ENCODE results near the gene SMIM5. TPM values are rescaled to one million over a fixed set of nuclear protein-coding genes. Genes with fewer than 3 reads are reported as not detected.

The SMIM5 gene
- total RNA-seq, 6 donors from 2014 or later, result 1.9 to 7.3 (median 3.3) TPM

- DNase-seq, result peak; percentile 27 to 80
These were observed 6.1 kb downstream of the SMIM5 start for GRCh38 chr17:75639327-75639726.

GRCh38 chr17:75639771-75640555, 6.7 kb downstream of the SMIM5 start:
- 72 to 88% methylated on average over 5 to 30 of the region's 30 CpGs for WGBS, 2 donors
- Histone ChIP-seq H3K36me3 (peaks cover 0 to 13% (median 0%) of the 10 kb centered on the region in 4 donors), H3K27me3 (no peaks in the 10 kb centered on the region), H3K27ac (peak overlapping the region in 3 of 4 donors; percentile 32 to 60 (median 42)), H3K9me3 (no peaks in the 10 kb centered on the region), H3K4me1 (peaks cover 6 to 53% (median 27%) of the 10 kb centered on the region in 4 donors), H3K4me3 (no peak overlapping the region)
- TF ChIP-seq POLR2A (IDR thresholded peaks at IDR 0.05) (no peak), CTCF (IDR thresholded peaks at IDR 0.05) (peak in 4 of 6 experiments; percentile 11 to 57 (median 38)), POLR2AphosphoS5 (IDR thresholded peaks at IDR 0.05) (no peak), EP300 (IDR thresholded peaks at IDR 0.05) (peak in 1 of 4 donors; percentile 67)
- DNase-seq, result peak; percentile 73 to 79
- peak in 1 of 2 donors; percentile 35 for ATAC-seq (ENCODE audit: low FRiP score in 2 of 2)

More at GRCh38 chr17:75639327-75639726, 6.1 kb downstream of the SMIM5 start:
- TF ChIP-seq CTCF (IDR thresholded peaks at IDR 0.05), result no peak
- TF ChIP-seq EP300 (IDR thresholded peaks at IDR 0.05), result peak in 1 of 4 donors; percentile 64
- TF ChIP-seq POLR2AphosphoS5 (IDR thresholded peaks at IDR 0.05), result peak in 1 of 2 donors; percentile 14
- no peak for TF ChIP-seq POLR2A (IDR thresholded peaks at IDR 0.05)
- peaks cover 0 to 13% (median 0%) of the 10 kb centered on the region in 4 donors for H3K36me3 ChIP-seq
- ATAC-seq (ENCODE audit: low FRiP score in 2 of 2), result no peak
- H3K27me3 ChIP-seq, result no peaks in the 10 kb centered on the region
- H3K4me3 ChIP-seq, result no peak overlapping the region
- H3K9me3 ChIP-seq, result no peaks in the 10 kb centered on the region
- WGBS, 2 donors, result 67 to 79% methylated on average over 1 to 3 of the region's 3 CpGs
- H3K27ac ChIP-seq, result peak overlapping the region in 3 of 4 donors; percentile 22 to 60 (median 42)
- peaks cover 9 to 55% (median 30%) of the 10 kb centered on the region in 4 donors for H3K4me1 ChIP-seq

GRCh38 chr17:75640556-75641119, 7.4 kb downstream of the SMIM5 start:
- no peak for TF ChIP-seq POLR2A (IDR thresholded peaks at IDR 0.05)
- Histone ChIP-seq H3K27ac (peak overlapping the region in 2 of 4 donors; percentile 4 to 75), H3K9me3 (no peaks in the 10 kb centered on the region), H3K4me1 (peaks cover under 1 to 57% (median 25%) of the 10 kb centered on the region in 4 donors), H3K4me3 (no peak overlapping the region), H3K27me3 (no peaks in the 10 kb centered on the region), H3K36me3 (peaks cover 0 to 13% (median 0%) of the 10 kb centered on the region in 4 donors)
- 93 to 94% methylated on average over 8 to 11 of the region's 13 CpGs for WGBS, 2 donors
- DNase-seq (peak in 1 of 2 donors; percentile 54), ATAC-seq (ENCODE audit: low FRiP score in 2 of 2) (no peak)

DNA sequence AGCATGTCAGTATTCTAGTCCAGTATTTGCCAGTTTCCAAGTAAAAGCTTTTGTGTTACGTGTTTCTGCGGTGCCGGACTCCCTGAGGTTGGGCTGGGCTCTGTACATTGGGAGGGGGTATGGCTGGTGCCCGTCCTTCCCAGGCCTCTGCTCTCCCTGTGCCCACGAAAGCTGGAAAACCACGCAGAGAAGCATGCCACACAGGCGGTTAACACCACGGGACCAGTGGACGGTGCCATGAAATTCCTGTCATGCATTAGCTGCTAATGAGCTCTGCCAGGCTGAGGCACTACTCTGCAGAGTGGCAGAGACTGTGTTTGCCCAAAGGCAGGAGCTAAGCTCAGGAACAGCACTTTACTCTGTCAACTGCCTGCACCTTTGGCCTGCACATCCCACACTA, 8.1 kb downstream of the SMIM5 start:
- H3K4me1 ChIP-seq, result peaks cover 8 to 58% (median 30%) of the 10 kb centered on the region in 4 donors
- WGBS, 2 donors, result 62 to 87% methylated on average over 4 to 9 of the region's 9 CpGs
- H3K36me3 ChIP-seq, result peaks cover 0 to 13% (median 0%) of the 10 kb centered on the region in 4 donors
- H3K4me3 ChIP-seq, result no peak overlapping the region
- ATAC-seq (ENCODE audit: low FRiP score in 2 of 2), result no peak
- H3K9me3 ChIP-seq, result no peaks in the 10 kb centered on the region
- DNase-seq, result peak in 1 of 2 donors; percentile 40
- no peaks in the 10 kb centered on the region for H3K27me3 ChIP-seq
- TF ChIP-seq CTCF (IDR thresholded peaks at IDR 0.05) (no peak), POLR2AphosphoS5 (IDR thresholded peaks at IDR 0.05) (no peak), POLR2A (IDR thresholded peaks at IDR 0.05) (no peak), EP300 (IDR thresholded peaks at IDR 0.05) (no peak)
- H3K27ac ChIP-seq, result peak overlapping the region; percentile 4 to 80 (median 70)

DNA sequence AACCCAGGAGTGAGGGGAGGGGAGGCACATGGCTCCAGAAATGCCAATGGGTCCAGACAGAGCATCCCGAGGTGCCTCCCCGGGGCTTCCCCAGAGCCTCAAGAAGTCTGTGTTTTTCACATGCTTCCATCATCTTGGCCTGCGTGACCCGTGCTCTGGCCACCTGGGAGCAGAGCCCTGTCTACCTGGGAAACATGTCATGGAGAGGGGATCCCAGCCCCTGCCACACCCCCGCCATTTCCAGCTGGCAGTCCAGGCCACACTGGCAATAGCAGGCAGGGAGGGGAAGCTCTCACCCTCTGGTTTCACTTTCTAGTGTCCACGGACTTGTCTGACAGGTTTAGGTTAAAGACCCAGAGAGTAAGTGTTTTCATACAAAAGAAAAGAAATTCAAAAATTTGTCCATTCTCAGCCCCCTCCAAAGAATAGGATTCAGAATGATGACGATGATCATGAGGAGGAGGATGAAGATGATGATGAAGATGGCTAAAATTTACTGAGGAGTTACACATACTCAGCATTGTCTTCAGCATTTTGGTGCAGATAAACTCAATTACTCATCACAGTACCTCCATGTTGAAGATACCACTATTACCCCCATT, 9.0 kb downstream of the SMIM5 start:
- Histone ChIP-seq H3K9me3 (no peaks in the 10 kb centered on the region), H3K27ac (peak overlapping the region; percentile 57 to 80 (median 70)), H3K4me1 (peaks cover 10 to 60% (median 27%) of the 10 kb centered on the region in 4 donors), H3K36me3 (peaks cover 0 to 13% (median 0%) of the 10 kb centered on the region in 4 donors), H3K4me3 (no peak overlapping the region), H3K27me3 (no peaks in the 10 kb centered on the region)
- 66 to 69% methylated on average over 7 of the region's 7 CpGs for WGBS, 2 donors
- TF ChIP-seq CTCF (IDR thresholded peaks at IDR 0.05) (no peak), EP300 (IDR thresholded peaks at IDR 0.05) (no peak), POLR2AphosphoS5 (IDR thresholded peaks at IDR 0.05) (no peak), POLR2A (IDR thresholded peaks at IDR 0.05) (no peak)
- no peak for ATAC-seq (ENCODE audit: low FRiP score in 2 of 2)
- DNase-seq, result peak; percentile 33 to 59
